ENCODE results near the gene XXYLT1. TPM values are rescaled to one million over a fixed set of nuclear protein-coding genes. Genes with fewer than 3 reads are reported as not detected.

XXYLT1 gene
- total RNA-seq, 1 donor from 2014 or later = 25.4 TPM

- no peak for TF ChIP-seq CTCF (IDR thresholded peaks at IDR 0.05; ENCODE audit: unreplicated experiment)
- Mint-ChIP-seq H3K4me1 (ENCODE audit: low read depth) (peaks cover 3% of the 10 kb centered on the region), H3K9me3 (ENCODE audit: low read depth) (no peaks in the 10 kb centered on the region), H3K27me3 (peaks cover 17% of the 10 kb centered on the region), H3K36me3 (ENCODE audit: insufficient read depth) (no peaks in the 10 kb centered on the region), H3K27ac (peak overlapping the region; percentile 87), H3K4me3 (ENCODE audit: low read depth) (no peak overlapping the region)
- no peak for DNase-seq (ENCODE audit: low spot score, unreplicated experiment)
Observed at GRCh38 chr3:195045481-195046210, 225.3 kb downstream of the XXYLT1 start.

GRCh38 chr3:195044411-195044810, 226.5 kb downstream of the XXYLT1 start:
- H3K9me3 Mint-ChIP-seq (ENCODE audit: low read depth) = no peaks in the 10 kb centered on the region
- TF ChIP-seq CTCF (IDR thresholded peaks at IDR 0.05; ENCODE audit: unreplicated experiment) = no peak
- H3K4me3 Mint-ChIP-seq (ENCODE audit: low read depth) = no peak overlapping the region
- DNase-seq (ENCODE audit: low spot score, unreplicated experiment) = no peak
- no peak overlapping the region for H3K27ac Mint-ChIP-seq
- H3K27me3 Mint-ChIP-seq = peaks cover 15% of the 10 kb centered on the region
- H3K36me3 Mint-ChIP-seq (ENCODE audit: insufficient read depth) = no peaks in the 10 kb centered on the region
- peaks cover 7% of the 10 kb centered on the region for H3K4me1 Mint-ChIP-seq (ENCODE audit: low read depth)

- no peak for DNase-seq (ENCODE audit: low spot score, unreplicated experiment)
- Mint-ChIP-seq H3K27me3 (peaks cover 15% of the 10 kb centered on the region), H3K27ac (no peak overlapping the region), H3K4me1 (ENCODE audit: low read depth) (peaks cover 12% of the 10 kb centered on the region), H3K9me3 (ENCODE audit: low read depth) (no peaks in the 10 kb centered on the region), H3K4me3 (ENCODE audit: low read depth) (no peak overlapping the region), H3K36me3 (ENCODE audit: insufficient read depth) (no peaks in the 10 kb centered on the region)
- no peak for TF ChIP-seq CTCF (IDR thresholded peaks at IDR 0.05; ENCODE audit: unreplicated experiment)
Observed at GRCh38 chr3:195043607-195044339, 227.2 kb downstream of the XXYLT1 start.

- H3K27ac Mint-ChIP-seq = no peak overlapping the region
- H3K36me3 Mint-ChIP-seq (ENCODE audit: insufficient read depth) = no peaks in the 10 kb centered on the region
- no peak for DNase-seq (ENCODE audit: low spot score, unreplicated experiment)
- no peak for TF ChIP-seq CTCF (IDR thresholded peaks at IDR 0.05; ENCODE audit: unreplicated experiment)
- no peak overlapping the region for H3K4me3 Mint-ChIP-seq (ENCODE audit: low read depth)
- H3K4me1 Mint-ChIP-seq (ENCODE audit: low read depth) = peaks cover 18% of the 10 kb centered on the region
- H3K9me3 Mint-ChIP-seq (ENCODE audit: low read depth) = peaks cover 3% of the 10 kb centered on the region
- H3K27me3 Mint-ChIP-seq = peaks cover 12% of the 10 kb centered on the region
Observed at GRCh38 chr3:195042743-195043606, 228.0 kb downstream of the XXYLT1 start.

Data from progenitor cell of endocrine pancreas (in vitro differentiated cells).